Fibroblast of lung (primary cell): ENCODE measurements around the gene EFCAB6. TPM values are rescaled to one million over a fixed set of nuclear protein-coding genes. Genes with fewer than 3 reads are reported as not detected.
A peak's percentile ranks its signal among the peaks of the same experiment; 100 is the strongest.

Experiments used
- DNase-seq, 2 donors: peaks; one replicate each; pipeline versions ENCODE4 v3.0.0 to v3.0.0-alpha.2; 2010; ENCODE audit warnings: low read depth in 2 of 2
- H2AFZ ChIP-seq: 2 replicates; pipeline ENCODE4 v1.5.1; 2012; ENCODE audit warnings: low read length, control low read depth, inconsistent platforms
- H3K27ac ChIP-seq: 2 replicates; pipeline ENCODE4 v1.5.1; 2011; ENCODE audit warnings: low read length, control low read depth; ENCODE audit not compliant: insufficient read depth
- H3K27me3 ChIP-seq: 2 replicates; pipeline ENCODE4 v1.5.1; 2011; ENCODE audit warnings: mild to moderate bottlenecking, low read length; ENCODE audit not compliant: control insufficient read depth, insufficient read depth
- H3K36me3 ChIP-seq: 2 replicates; pipeline ENCODE4 v1.5.1; 2011; ENCODE audit warnings: low read length; ENCODE audit not compliant: control insufficient read depth, insufficient read depth
- H3K4me1 ChIP-seq: 2 replicates; pipeline ENCODE4 v1.5.1; 2011; ENCODE audit warnings: low read length; ENCODE audit not compliant: control insufficient read depth, insufficient read depth; ENCODE audit errors: extremely low read depth
- H3K4me2 ChIP-seq: 2 replicates; pipeline ENCODE4 v1.5.1; 2011; ENCODE audit warnings: low read length, control low read depth; ENCODE audit not compliant: insufficient read depth; ENCODE audit errors: extremely low read depth
- H3K4me3 ChIP-seq, 4 experiments: fragments of 200-600 bp in 1 of 4; sonication (generic) in 1 of 4; replicated peaks in 1 of 4; 2 replicates each; pipeline ENCODE4 v1.5.1; 2011 to 2016; ENCODE audit warnings: low read length in 4 of 4, low read depth in 3 of 4, mild to moderate bottlenecking in 3 of 4, control low read depth in 2 of 4, inconsistent platforms in 1 of 4, mixed read lengths in 1 of 4; ENCODE audit not compliant: insufficient read depth in 1 of 4; ENCODE audit errors: control extremely low read depth in 1 of 4
- H3K79me2 ChIP-seq: 2 replicates; pipeline ENCODE4 v1.5.1; 2012; ENCODE audit warnings: mild to moderate bottlenecking, low read length, inconsistent platforms; ENCODE audit not compliant: control insufficient read depth, insufficient read depth
- H3K9ac ChIP-seq: 2 replicates; pipeline ENCODE4 v1.5.1; 2011; ENCODE audit warnings: mild to moderate bottlenecking, low read length, control low read depth; ENCODE audit not compliant: insufficient read depth
- H3K9me3 ChIP-seq: 2 replicates; pipeline ENCODE4 v1.5.1; 2012; ENCODE audit warnings: low read depth, low read length; ENCODE audit not compliant: control insufficient read depth, insufficient read depth
- H4K20me1 ChIP-seq: 2 replicates; pipeline ENCODE4 v1.5.1; 2011; ENCODE audit warnings: low read length; ENCODE audit not compliant: control insufficient read depth, insufficient read depth; ENCODE audit errors: extremely low read depth
- CTCF ChIP-seq, 2 donors: IDR thresholded peaks in 1 of 2; conservative IDR thresholded peaks in 1 of 2; 1 replicate in 1 of 2; 2 replicates in 1 of 2; pipeline ENCODE4 v1.5.1; 2011 to 2012; ENCODE audit warnings: low read length in 2 of 2, control low read depth in 1 of 2, inconsistent platforms in 1 of 2, low read depth in 1 of 2, mild to moderate bottlenecking in 1 of 2
- EZH2 ChIP-seq: IDR thresholded peaks from 2 replicates; pipeline ENCODE4 v1.5.1; 2012; ENCODE audit warnings: low read length, control low read depth, mild to moderate bottlenecking; ENCODE audit errors: missing control alignments
- polyA plus RNA-seq, 2 donors: library from polyadenylated mRNA; depleted of rRNA in 1 of 2; stranded (reverse) in 1 of 2; unstranded in 1 of 2; fragments of >200 nt; gene quantifications; 2 replicates each; pipeline ENCODE4 v1.2.1, GENCODE V29; 2011 to 2012; ENCODE audit warnings: missing spikeins in 1 of 2
- total RNA-seq: library from RNA; depleted of rRNA; stranded (reverse); fragments of >200 nt; gene quantifications from 2 replicates; pipeline ENCODE4 v1.2.1, GENCODE V29; 2014

The EFCAB6 gene
- total and polyA plus RNA-seq, 2 donors (not counting 1 experiment from before 2014, with no cell fraction given), result 1.0 to 1.5 TPM

DNA sequence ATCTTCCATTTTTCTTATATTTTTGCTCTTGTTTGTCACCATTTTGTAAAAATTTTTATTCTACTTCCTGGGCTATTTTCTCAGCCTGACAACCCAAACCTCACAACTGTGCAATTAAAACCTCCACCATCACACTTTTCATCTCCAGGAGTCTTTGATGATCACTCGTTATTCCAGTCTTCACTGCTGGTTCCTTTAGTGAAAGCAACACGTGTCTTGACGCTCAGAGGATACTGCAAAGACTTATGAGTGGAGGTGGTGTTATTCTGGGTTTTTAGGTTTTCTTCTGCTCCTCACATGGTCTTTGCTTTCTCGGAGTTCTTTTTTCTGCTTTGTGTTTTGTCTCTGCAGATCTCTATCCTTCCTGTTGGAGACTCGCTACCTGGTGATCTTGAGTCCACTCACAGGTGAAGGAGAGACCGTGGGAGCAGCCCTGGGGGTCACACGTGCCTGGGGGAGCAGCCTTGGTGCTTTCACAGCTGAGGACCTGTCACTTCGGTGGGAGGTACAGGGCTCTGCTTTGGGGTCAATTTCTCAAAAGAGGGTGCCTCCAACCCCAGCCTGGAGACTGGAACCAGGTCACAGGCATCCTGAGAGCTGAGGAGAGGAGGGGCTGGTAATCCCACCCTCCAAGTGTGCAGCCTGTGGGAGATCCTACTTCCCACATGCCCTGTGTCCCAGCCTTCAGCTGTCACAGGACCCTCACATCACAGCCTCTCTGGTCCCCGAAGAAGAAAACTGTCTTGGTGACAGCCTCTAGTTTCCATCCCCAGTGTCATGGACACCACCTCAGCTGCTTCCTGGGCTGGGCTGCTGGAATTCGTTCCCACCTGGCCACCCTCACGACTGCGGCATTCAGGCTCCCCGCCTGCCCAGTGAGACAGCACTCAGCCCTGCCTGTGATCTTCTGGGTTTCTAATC, 39.2 kb upstream of the EFCAB6 start:
- no peak overlapping the region for H3K27ac ChIP-seq
- H3K27me3 ChIP-seq, result peaks cover 19% of the 10 kb centered on the region
- H3K4me2 ChIP-seq, result no peak overlapping the region
- no peak for TF ChIP-seq CTCF (conservative IDR thresholded peaks at IDR 0.05 in 1 of 2, IDR thresholded peaks at IDR 0.05 in 1 of 2; ENCODE audit: low read depth in 1 of 2, low read length in 2 of 2)
- TF ChIP-seq EZH2, result no peak
- H3K4me1 ChIP-seq, result no peaks in the 10 kb centered on the region
- no peak for DNase-seq
- H3K9ac ChIP-seq, result no peak overlapping the region
- no peaks in the 10 kb centered on the region for H3K79me2 ChIP-seq
- no peak overlapping the region for H2AFZ ChIP-seq
- no peaks in the 10 kb centered on the region for H4K20me1 ChIP-seq
- H3K36me3 ChIP-seq, result no peaks in the 10 kb centered on the region
- H3K9me3 ChIP-seq, result no peaks in the 10 kb centered on the region
- H3K4me3 ChIP-seq, result no peak overlapping the region

DNA sequence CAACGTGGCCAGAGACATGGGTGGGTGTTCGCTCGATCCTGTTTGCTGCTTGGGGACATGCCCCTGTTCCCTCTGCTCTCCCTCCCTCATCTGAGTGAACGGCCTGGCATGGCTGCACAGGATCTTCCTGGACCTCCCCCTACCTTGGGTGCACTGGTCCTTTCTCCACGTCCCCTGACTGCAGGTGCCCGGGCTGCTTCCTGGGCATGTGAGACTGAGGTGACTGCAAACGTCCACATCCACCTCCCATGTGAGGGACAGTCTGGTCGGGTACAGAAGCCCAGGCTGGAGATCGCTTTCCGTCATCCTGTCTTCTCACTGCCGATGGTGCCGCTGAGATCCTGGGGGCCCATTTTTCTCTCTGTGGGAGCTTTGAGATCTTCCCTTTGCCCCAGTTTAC, 38.4 kb upstream of the EFCAB6 start:
- Histone ChIP-seq H3K27me3 (peaks cover 19% of the 10 kb centered on the region), H3K9ac (no peak overlapping the region), H3K9me3 (no peaks in the 10 kb centered on the region), H3K79me2 (no peaks in the 10 kb centered on the region), H4K20me1 (no peaks in the 10 kb centered on the region), H3K4me1 (no peaks in the 10 kb centered on the region), H3K27ac (no peak overlapping the region), H3K36me3 (no peaks in the 10 kb centered on the region), H3K4me2 (no peak overlapping the region), H2AFZ (no peak overlapping the region), H3K4me3 (no peak overlapping the region)
- TF ChIP-seq EZH2, result peak; percentile 62
- no peak for TF ChIP-seq CTCF (conservative IDR thresholded peaks at IDR 0.05 in 1 of 2, IDR thresholded peaks at IDR 0.05 in 1 of 2; ENCODE audit: low read depth in 1 of 2, low read length in 2 of 2)
- DNase-seq, result no peak

DNA sequence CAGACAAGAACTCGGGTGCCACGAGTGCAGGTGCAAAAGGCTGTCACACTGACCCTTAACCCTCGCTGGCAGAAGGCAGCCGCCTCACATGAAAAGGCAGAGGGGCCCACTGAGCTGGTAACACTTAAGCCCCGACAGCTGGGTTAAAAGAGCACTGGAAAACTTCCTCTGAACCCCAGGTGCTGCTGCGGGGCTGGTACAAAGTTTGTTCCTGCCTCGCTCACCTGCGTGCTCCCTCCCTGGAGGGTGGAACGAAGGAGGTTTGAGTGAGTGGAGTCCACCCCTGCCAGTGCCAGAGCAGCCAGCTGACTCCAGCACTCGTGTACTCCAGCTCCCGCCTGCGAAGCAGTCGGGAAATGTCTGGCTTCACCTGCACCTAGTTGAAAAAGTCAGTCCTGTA, 37.6 kb upstream of the EFCAB6 start:
- no peaks in the 10 kb centered on the region for H3K9me3 ChIP-seq
- H4K20me1 ChIP-seq, result no peaks in the 10 kb centered on the region
- no peaks in the 10 kb centered on the region for H3K4me1 ChIP-seq
- TF ChIP-seq CTCF (conservative IDR thresholded peaks at IDR 0.05 in 1 of 2, IDR thresholded peaks at IDR 0.05 in 1 of 2; ENCODE audit: low read depth in 1 of 2, low read length in 2 of 2), result no peak
- no peak overlapping the region for H2AFZ ChIP-seq
- no peaks in the 10 kb centered on the region for H3K79me2 ChIP-seq
- H3K27me3 ChIP-seq, result peaks cover 19% of the 10 kb centered on the region
- no peak overlapping the region for H3K27ac ChIP-seq
- H3K36me3 ChIP-seq, result no peaks in the 10 kb centered on the region
- no peak overlapping the region for H3K4me3 ChIP-seq
- H3K4me2 ChIP-seq, result no peak overlapping the region
- no peak overlapping the region for H3K9ac ChIP-seq
- no peak for DNase-seq
